Measurements from ENCODE around the gene CASKIN1.
A peak's percentile ranks its signal among the peaks of the same experiment; 100 is the strongest.
"Not testable (repeated sequence)": the region's sequence is repeated elsewhere in the genome, so short reads cannot be mapped to it uniquely, and the experiment has no call there.

The CASKIN1 gene

GRCh38 chr16:2149630-2150417, 46.6 kb downstream of the CASKIN1 start:
- Histone ChIP-seq H3K4me3 (ENCODE audit: low read depth in 1 of 2, low read length in 2 of 2) (no peak overlapping the region), H3K27ac (ENCODE audit: low read length) (no peak overlapping the region), H3K9me3 (ENCODE audit: control insufficient read depth in 1 of 2, low read length in 2 of 2) (no peaks in the 10 kb centered on the region), H3K4me1 (ENCODE audit: control insufficient read depth in 1 of 2, insufficient read depth in 2 of 2, low read length in 2 of 2) (peaks cover 12 to 70% of the 10 kb centered on the region in 2 donors), H3K27me3 (ENCODE audit: low read depth, low read length) (no peaks in the 10 kb centered on the region), H3K36me3 (ENCODE audit: control insufficient read depth in 1 of 2, insufficient read depth in 2 of 2, low read length in 2 of 2) (peaks cover 4 to 5% of the 10 kb centered on the region in 2 donors)

DNA sequence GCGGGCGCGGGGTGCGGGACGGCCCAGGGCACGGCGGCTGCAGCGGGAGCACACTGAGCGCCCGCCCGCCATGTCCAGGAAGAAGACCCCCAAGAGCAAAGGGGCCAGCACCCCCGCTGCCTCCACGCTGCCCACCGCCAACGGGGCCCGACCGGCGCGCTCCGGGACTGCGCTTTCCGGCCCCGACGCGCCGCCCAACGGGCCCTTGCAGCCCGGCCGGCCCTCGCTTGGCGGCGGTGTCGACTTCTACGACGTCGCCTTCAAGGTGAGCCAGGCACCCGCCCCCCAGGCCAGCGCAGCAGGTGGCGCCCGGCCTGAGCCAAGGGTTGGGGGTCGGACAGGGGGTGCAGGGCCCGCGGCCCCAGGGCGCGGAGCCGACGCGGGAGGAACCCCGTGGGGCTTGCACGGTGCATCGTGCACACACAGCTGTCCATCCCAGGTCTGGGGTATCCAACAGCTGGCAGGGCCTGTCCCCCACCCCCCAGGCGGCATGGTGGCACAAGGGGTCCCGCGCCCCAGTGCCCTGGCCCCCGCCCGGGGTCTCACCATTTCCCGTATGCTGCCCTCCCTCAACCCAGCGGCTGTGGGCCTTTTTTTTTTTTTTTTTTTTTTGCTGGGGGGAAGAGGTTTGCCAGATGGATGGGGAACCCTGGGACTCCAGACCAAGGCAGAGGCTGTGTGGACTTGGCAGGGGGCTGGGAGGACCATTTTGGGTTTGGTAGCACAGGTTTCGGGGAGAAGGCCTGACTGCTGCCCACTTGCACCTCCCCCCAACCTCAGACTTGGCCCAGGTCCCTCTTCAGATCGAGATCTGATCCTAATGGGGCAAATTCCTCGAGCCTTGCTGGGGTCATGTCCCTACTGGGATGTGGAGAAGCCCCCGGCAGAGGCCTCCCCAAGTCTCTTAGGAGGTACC, 47.4 kb downstream of the CASKIN1 start:
- Histone ChIP-seq H3K4me3 (ENCODE audit: low read depth in 1 of 2, low read length in 2 of 2) (peak overlapping the region in 1 of 2 donors; percentile 62), H3K4me1 (ENCODE audit: control insufficient read depth in 1 of 2, insufficient read depth in 2 of 2, low read length in 2 of 2) (peaks cover 9 to 61% of the 10 kb centered on the region in 2 donors), H3K9me3 (ENCODE audit: control insufficient read depth in 1 of 2, low read length in 2 of 2) (no peaks in the 10 kb centered on the region), H3K36me3 (ENCODE audit: control insufficient read depth in 1 of 2, insufficient read depth in 2 of 2, low read length in 2 of 2) (peaks cover 4 to 5% of the 10 kb centered on the region in 2 donors), H3K27ac (ENCODE audit: low read length) (no peak overlapping the region), H3K27me3 (ENCODE audit: low read depth, low read length) (no peaks in the 10 kb centered on the region)

DNA sequence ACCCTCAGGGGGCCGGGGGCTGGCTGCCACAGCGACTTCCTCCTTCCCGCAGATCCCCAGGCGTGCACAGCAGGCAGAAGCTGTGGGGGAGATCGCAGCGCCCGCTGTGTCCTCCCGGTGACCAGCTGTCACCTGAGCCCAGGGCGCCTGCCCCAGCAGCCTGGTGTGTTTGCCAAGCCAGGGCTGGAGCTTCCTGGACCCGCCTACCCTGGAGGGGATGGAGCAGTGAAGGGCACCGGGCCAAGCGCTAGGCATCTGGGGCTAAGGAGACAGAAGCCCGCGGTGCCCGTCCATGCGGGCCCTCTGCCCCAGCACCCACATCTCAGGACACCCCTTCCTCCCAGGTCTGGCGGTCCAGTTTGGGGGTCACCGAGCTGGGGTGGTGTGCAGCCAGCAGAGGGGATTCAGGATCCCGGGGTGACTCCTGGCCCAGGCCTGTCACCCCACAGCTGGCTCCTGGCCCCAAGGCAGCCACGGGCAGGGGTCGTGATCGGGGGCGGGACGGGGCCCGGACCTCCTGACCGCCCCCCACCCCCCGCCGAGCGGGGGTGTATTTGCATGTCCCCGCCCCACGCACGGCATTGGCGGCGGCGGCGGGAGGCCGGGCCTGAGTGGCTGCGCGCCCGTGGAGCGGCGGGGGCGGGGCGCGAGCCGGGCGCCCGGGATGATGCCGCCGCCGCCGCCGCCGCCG, 48.3 kb downstream of the CASKIN1 start, which contains the start of gene RAB26:
RAB26 (plus strand) TSS at position 645 of the 691 bp plus-strand sequence. CDS start 159 bp downstream, outside the sequence.
- Histone ChIP-seq H3K27me3 (ENCODE audit: low read depth, low read length) (no peaks in the 10 kb centered on the region), H3K4me1 (ENCODE audit: control insufficient read depth in 1 of 2, insufficient read depth in 2 of 2, low read length in 2 of 2) (peaks cover 4 to 53% of the 10 kb centered on the region in 2 donors), H3K36me3 (ENCODE audit: control insufficient read depth in 1 of 2, insufficient read depth in 2 of 2, low read length in 2 of 2) (peaks cover 4 to 5% of the 10 kb centered on the region in 2 donors), H3K27ac (ENCODE audit: low read length) (no peak within 1 kb of the TSS), H3K4me3 (ENCODE audit: low read depth in 1 of 2, low read length in 2 of 2) (peak within 1 kb of the TSS in 1 of 2 donors; percentile 63), H3K9me3 (ENCODE audit: control insufficient read depth in 1 of 2, low read length in 2 of 2) (no peaks in the 10 kb centered on the region)

DNA sequence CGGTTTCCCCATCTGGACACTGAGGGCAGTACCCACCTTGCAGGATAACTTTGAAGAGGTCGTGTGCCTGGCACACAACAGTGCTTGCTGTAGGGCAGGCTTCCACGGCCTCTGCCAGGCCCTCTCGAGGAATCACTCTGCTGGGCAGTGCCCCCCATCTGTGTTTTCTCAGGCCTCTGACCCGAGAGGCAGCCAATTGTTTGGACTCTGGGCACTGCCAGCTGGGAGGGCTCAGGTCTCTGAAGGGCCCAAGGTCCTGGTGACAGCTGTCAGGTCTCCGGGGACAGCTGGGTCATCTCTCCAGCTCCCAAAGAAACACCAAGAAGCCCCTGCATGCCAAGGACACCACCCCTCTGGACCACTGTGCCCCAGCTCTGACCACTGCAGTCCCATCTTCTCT, 49.0 kb downstream of the CASKIN1 start:
- no peak overlapping the region for H3K27ac ChIP-seq (ENCODE audit: low read length)
- no peak overlapping the region for H3K4me3 ChIP-seq (ENCODE audit: low read depth in 1 of 2, low read length in 2 of 2)
- H3K4me1 ChIP-seq (ENCODE audit: control insufficient read depth in 1 of 2, insufficient read depth in 2 of 2, low read length in 2 of 2) = peaks cover 4 to 45% of the 10 kb centered on the region in 2 donors
- H3K36me3 ChIP-seq (ENCODE audit: control insufficient read depth in 1 of 2, insufficient read depth in 2 of 2, low read length in 2 of 2) = peaks cover 4 to 5% of the 10 kb centered on the region in 2 donors
- H3K9me3 ChIP-seq (ENCODE audit: control insufficient read depth in 1 of 2, low read length in 2 of 2) = no peaks in the 10 kb centered on the region
- no peaks in the 10 kb centered on the region for H3K27me3 ChIP-seq (ENCODE audit: low read depth, low read length)

GRCh38 chr16:2145843-2146242, 50.6 kb downstream of the CASKIN1 start:
- Histone ChIP-seq H3K9me3 (ENCODE audit: control insufficient read depth in 1 of 2, low read length in 2 of 2) (no peaks in the 10 kb centered on the region), H3K27me3 (ENCODE audit: low read depth, low read length) (no peaks in the 10 kb centered on the region), H3K4me1 (ENCODE audit: control insufficient read depth in 1 of 2, insufficient read depth in 2 of 2, low read length in 2 of 2) (peaks cover 0 to 33% of the 10 kb centered on the region in 2 donors), H3K36me3 (ENCODE audit: control insufficient read depth in 1 of 2, insufficient read depth in 2 of 2, low read length in 2 of 2) (no peaks in the 10 kb centered on the region), H3K27ac (ENCODE audit: low read length) (no peak overlapping the region), H3K4me3 (ENCODE audit: low read depth in 1 of 2, low read length in 2 of 2) (no peak overlapping the region)

- peaks cover 0 to 14% of the 10 kb centered on the region in 2 donors for H3K4me1 ChIP-seq (ENCODE audit: control insufficient read depth in 1 of 2, insufficient read depth in 2 of 2, low read length in 2 of 2)
- no peaks in the 10 kb centered on the region for H3K27me3 ChIP-seq (ENCODE audit: low read depth, low read length)
- no peak overlapping the region for H3K27ac ChIP-seq (ENCODE audit: low read length)
- H3K9me3 ChIP-seq (ENCODE audit: control insufficient read depth in 1 of 2, low read length in 2 of 2) = no peaks in the 10 kb centered on the region
- H3K4me3 ChIP-seq (ENCODE audit: low read depth in 1 of 2, low read length in 2 of 2) = no peak overlapping the region
- no peaks in the 10 kb centered on the region for H3K36me3 ChIP-seq (ENCODE audit: control insufficient read depth in 1 of 2, insufficient read depth in 2 of 2, low read length in 2 of 2)
These were observed 52.4 kb downstream of the CASKIN1 start for GRCh38 chr16:2143878-2144485.

GRCh38 chr16:2142942-2143877, 53.2 kb downstream of the CASKIN1 start:
- H3K4me1 ChIP-seq (ENCODE audit: control insufficient read depth in 1 of 2, insufficient read depth in 2 of 2, low read length in 2 of 2) = peaks cover 0 to 8% of the 10 kb centered on the region in 2 donors

DNA sequence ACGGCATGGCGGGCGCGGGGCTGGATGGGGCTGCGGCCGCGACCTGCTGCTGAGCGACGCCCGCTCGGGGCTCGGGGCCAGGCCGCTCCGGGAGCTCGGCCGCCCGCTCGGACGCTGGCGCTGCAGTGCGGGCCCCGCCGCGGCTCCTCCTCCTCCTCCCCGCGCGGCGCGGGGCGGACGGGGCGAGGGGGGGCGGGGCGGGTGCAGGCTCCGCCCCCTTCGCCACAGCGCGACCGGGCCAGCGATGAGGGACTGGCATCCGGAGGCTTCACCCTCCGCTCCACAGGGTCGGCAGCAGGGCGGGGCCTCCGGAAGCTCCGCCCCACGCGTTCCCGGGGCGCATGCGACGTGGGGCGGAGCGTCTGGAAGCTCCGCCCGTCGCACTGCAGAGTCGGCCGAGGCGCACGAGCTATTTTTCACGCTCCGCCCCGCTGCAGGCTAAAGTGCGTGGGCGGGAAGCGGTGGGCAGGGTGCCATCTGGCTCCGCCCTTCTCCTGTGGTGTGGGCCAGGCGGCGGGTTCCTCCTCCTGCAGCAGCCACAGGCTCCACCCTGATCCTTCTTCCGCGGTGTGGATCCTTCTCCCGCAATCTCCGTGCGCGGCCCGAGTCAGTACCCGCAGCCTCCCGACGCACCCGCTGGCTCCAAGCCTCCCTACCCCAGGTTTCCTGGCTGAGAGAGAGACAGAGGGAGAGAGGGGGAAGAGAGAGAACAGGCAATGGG, 60.5 kb downstream of the CASKIN1 start, which contains the start of gene PKD1:
PKD1 (minus strand) TSS at position 129 of the 721 bp plus-strand sequence. CDS start 209 bp downstream, outside the sequence.
- H3K36me3 ChIP-seq (ENCODE audit: control insufficient read depth in 1 of 2, insufficient read depth in 2 of 2, low read length in 2 of 2); H3K4me1 ChIP-seq (ENCODE audit: control insufficient read depth in 1 of 2, insufficient read depth in 2 of 2, low read length in 2 of 2); H3K27ac ChIP-seq (ENCODE audit: low read length); H3K27me3 ChIP-seq (ENCODE audit: low read depth, low read length); H3K9me3 ChIP-seq (ENCODE audit: control insufficient read depth in 1 of 2, low read length in 2 of 2): not testable (repeated sequence)
- peak within 1 kb of the TSS in 1 of 2 donors; percentile 52 for H3K4me3 ChIP-seq (ENCODE audit: low read depth in 1 of 2, low read length in 2 of 2)

More at GRCh38 chr16:2142942-2143877, 53.2 kb downstream of the CASKIN1 start:
- Histone ChIP-seq H3K9me3 (ENCODE audit: control insufficient read depth in 1 of 2, low read length in 2 of 2) (no peaks in the 10 kb centered on the region), H3K4me3 (ENCODE audit: low read depth in 1 of 2, low read length in 2 of 2) (no peak overlapping the region), H3K27me3 (ENCODE audit: low read depth, low read length) (no peaks in the 10 kb centered on the region), H3K27ac (ENCODE audit: low read length) (no peak overlapping the region), H3K36me3 (ENCODE audit: control insufficient read depth in 1 of 2, insufficient read depth in 2 of 2, low read length in 2 of 2) (no peaks in the 10 kb centered on the region)

- H3K27ac ChIP-seq (ENCODE audit: low read length) = not testable (repeated sequence)
These were observed 61.3 kb downstream of the CASKIN1 start for GRCh38 chr16:2135071-2135470.

More at GRCh38 chr16:2135071-2135470, 61.3 kb downstream of the CASKIN1 start:
- not testable (repeated sequence) for H3K36me3 ChIP-seq (ENCODE audit: control insufficient read depth in 1 of 2, insufficient read depth in 2 of 2, low read length in 2 of 2); H3K9me3 ChIP-seq (ENCODE audit: control insufficient read depth in 1 of 2, low read length in 2 of 2); H3K27me3 ChIP-seq (ENCODE audit: low read depth, low read length)
- H3K4me3 ChIP-seq (ENCODE audit: low read depth in 1 of 2, low read length in 2 of 2) = peak overlapping the region in 1 of 2 donors; percentile 52
- H3K4me1 ChIP-seq (ENCODE audit: control insufficient read depth in 1 of 2, insufficient read depth in 2 of 2, low read length in 2 of 2) = peaks cover 0 to 11% of the 10 kb centered on the region in 2 donors

Measured in muscle layer of duodenum (tissue), 2 donors.